Activated B cell treated with CpG ODN at 0.5 μM for 24 hours (primary cell): ENCODE data around the gene TTC33. TPM values are rescaled to one million over a fixed set of nuclear protein-coding genes. Genes with fewer than 3 reads are reported as not detected.

ENCODE experiments used
- ATAC-seq: fragments of 200-7000 bp; cut with Tn5 transposase; one replicate; pipeline ENCODE4 v1.10.0; 2021; ENCODE audit warnings: low read depth, mild to moderate bottlenecking, moderate library complexity
- CTCF ChIA-PET: fragments of 350-600 bp; sonication (Branson Sonifier 250); formaldehyde crosslinking; loops from one replicate; lab custom pipeline; 2021; ENCODE audit warnings: antibody characterized with exemption; lab: Charles Lee
- POLR2A ChIA-PET: fragments of 350-600 bp; sonication (Branson Sonifier 250); formaldehyde crosslinking; loops from one replicate; lab custom pipeline; 2021; ENCODE audit warnings: antibody characterized with exemption; lab: Charles Lee
- DNase-seq: peaks from one replicate; pipeline ENCODE4 v3.0.0; 2022
- H3K27ac Mint-ChIP-seq: one replicate; pipeline ENCODE4 v1.8.0; 2020; ENCODE audit warnings: mixed read lengths
- H3K27me3 Mint-ChIP-seq: one replicate; pipeline ENCODE4 v1.8.0; 2021; ENCODE audit warnings: mixed read lengths
- H3K36me3 Mint-ChIP-seq: one replicate; pipeline ENCODE4 v1.8.0; 2021; ENCODE audit warnings: low read depth, mixed read lengths
- H3K4me1 Mint-ChIP-seq: one replicate; pipeline ENCODE4 v1.8.0; 2021; ENCODE audit warnings: mixed read lengths
- H3K4me3 Mint-ChIP-seq: one replicate; pipeline ENCODE4 v1.8.0; 2020; ENCODE audit warnings: mild to moderate bottlenecking, mixed read lengths
- H3K9me3 Mint-ChIP-seq: one replicate; pipeline ENCODE4 v1.8.0; 2020; ENCODE audit warnings: mixed read lengths
- intact Hi-C: fragments of 100-400 bp; cut with micrococcal nuclease; formaldehyde crosslinking; loops from one replicate; pipeline ENCODE4 v1.15.1; 2024
- total RNA-seq: library from RNA; stranded (reverse); gene quantifications from 2 replicates; pipeline ENCODE4 v1.2.3, GENCODE V29; 2022
- TF ChIP-seq, protein P1 (sequence below): fragments of 200-600 bp; IDR thresholded peaks from one replicate; pipeline ENCODE4 v1.8.0; 2022; ENCODE audit warnings: antibody characterized with exemption, mild to moderate bottlenecking

Gene TTC33
- total RNA-seq, 1 donor from 2014 or later: 9.2 TPM

DNA sequence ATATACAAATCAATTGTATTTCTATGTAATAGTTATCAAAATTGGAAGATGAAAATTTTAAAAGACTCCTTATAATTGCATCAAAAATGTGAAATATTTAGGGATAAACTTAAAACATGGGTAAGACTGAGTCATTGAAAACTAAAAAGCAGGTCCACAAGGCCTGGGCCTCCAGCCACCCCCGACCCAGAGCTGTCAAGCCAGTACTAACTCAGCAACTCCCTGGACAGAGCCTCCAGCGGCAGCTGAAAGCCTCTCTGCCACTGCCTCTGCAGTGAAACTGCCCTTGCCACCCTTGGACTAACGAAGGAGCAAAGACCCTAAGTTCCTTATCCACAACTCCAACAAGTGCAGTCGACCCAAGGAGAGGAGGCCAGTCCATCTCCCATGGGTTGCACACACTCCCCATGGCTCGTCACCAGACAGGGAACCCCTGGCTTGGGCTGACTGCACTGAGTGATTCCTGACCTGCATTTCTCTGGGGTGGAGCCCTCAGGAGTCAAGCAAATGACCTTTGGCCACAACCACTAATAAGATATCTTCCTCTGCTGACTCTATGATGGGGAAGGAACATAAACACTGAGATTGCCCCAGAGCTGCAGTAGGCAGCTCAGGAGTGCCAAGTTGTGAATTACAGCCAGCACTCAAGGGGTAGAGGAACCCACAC, 55.5 kb downstream of the TTC33 start:
- Mint-ChIP-seq H3K4me3 (no peak overlapping the region), H3K36me3 (peaks cover 66% of the 10 kb centered on the region), H3K4me1 (no peaks in the 10 kb centered on the region), H3K27ac (peak overlapping the region; percentile 15), H3K27me3 (no peaks in the 10 kb centered on the region), H3K9me3 (peaks cover 25% of the 10 kb centered on the region)
- intact Hi-C loops: no loop called here
- DNase-seq (no peak), ATAC-seq (no peak)
- CTCF ChIA-PET: no interaction called here
- POLR2A ChIA-PET: no interaction called here
- TF ChIP-seq, protein P1, sequence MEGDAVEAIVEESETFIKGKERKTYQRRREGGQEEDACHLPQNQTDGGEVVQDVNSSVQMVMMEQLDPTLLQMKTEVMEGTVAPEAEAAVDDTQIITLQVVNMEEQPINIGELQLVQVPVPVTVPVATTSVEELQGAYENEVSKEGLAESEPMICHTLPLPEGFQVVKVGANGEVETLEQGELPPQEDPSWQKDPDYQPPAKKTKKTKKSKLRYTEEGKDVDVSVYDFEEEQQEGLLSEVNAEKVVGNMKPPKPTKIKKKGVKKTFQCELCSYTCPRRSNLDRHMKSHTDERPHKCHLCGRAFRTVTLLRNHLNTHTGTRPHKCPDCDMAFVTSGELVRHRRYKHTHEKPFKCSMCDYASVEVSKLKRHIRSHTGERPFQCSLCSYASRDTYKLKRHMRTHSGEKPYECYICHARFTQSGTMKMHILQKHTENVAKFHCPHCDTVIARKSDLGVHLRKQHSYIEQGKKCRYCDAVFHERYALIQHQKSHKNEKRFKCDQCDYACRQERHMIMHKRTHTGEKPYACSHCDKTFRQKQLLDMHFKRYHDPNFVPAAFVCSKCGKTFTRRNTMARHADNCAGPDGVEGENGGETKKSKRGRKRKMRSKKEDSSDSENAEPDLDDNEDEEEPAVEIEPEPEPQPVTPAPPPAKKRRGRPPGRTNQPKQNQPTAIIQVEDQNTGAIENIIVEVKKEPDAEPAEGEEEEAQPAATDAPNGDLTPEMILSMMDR: no peak

DNA sequence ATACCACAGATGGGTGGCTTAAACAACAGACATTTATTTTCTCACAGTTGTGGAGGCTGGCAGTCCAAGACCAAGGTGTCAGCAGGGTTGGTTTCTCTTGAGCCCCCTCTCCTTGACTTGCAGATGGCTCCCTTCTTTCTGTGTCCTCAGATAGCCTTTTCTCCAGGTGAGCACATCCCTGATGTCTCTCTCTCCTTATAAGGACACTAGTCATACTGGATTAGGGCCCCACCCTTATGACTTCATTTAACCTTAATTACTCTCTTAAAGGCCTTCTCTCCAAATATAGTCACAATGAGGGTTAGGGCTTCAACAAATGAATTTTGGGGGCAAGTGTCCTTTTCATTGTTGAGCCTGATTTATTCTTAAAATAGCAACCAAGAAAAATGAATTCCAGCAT, 61.3 kb downstream of the TTC33 start:
- peaks cover 58% of the 10 kb centered on the region for H3K36me3 Mint-ChIP-seq
- no peak for DNase-seq
- intact Hi-C loops: no loop called here
- H3K9me3 Mint-ChIP-seq: no peaks in the 10 kb centered on the region
- ChIA-PET POLR2A (no interaction called here), CTCF (no interaction called here)
- TF ChIP-seq, protein P1: no peak
- H3K4me1 Mint-ChIP-seq: peaks cover 13% of the 10 kb centered on the region
- ATAC-seq: no peak
- H3K4me3 Mint-ChIP-seq: no peak overlapping the region
- H3K27ac Mint-ChIP-seq: no peak overlapping the region
- H3K27me3 Mint-ChIP-seq: no peaks in the 10 kb centered on the region

DNA sequence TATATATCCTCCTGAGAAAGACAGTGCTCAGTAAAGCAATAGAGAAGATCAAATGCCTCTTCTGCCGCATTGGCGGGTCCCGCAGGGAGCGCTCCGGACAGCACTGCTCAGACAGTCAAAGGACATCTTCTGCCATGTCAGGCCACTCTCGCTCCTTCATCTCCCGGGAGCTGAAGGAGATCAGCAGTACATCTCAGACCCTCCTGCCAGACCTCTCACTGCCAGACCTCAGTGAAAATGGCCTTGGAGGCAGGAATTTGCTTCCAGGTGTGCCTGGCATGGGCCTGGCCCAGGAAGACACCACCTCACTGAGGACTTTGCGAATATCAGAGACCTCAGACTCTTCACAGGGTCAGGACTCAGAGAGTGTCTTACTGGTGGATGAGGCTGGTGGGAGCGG, 63.9 kb downstream of the TTC33 start:
- TF ChIP-seq, protein P1: no peak
- Mint-ChIP-seq H3K4me3 (no peak overlapping the region), H3K4me1 (peaks cover 36% of the 10 kb centered on the region), H3K27ac (no peak overlapping the region), H3K9me3 (no peaks in the 10 kb centered on the region), H3K36me3 (peaks cover 66% of the 10 kb centered on the region), H3K27me3 (no peaks in the 10 kb centered on the region)
- POLR2A ChIA-PET: interaction anchor here (2.9 kb wide), 1 partner anchor 11 kb away, joined by 10 read pairs; the partner anchor contains the start of gene PTGER4
- DNase-seq (no peak), ATAC-seq (no peak)
- intact Hi-C loops: no loop called here
- CTCF ChIA-PET: no interaction called here

- intact Hi-C loops: no loop called here
- Mint-ChIP-seq H3K27ac (peak overlapping the region; percentile 46), H3K4me3 (no peak overlapping the region), H3K27me3 (no peaks in the 10 kb centered on the region), H3K9me3 (no peaks in the 10 kb centered on the region), H3K4me1 (peaks cover 53% of the 10 kb centered on the region), H3K36me3 (peaks cover 71% of the 10 kb centered on the region)
- TF ChIP-seq, protein P1: no peak
- no peak for DNase-seq
- ATAC-seq: no peak
- ChIA-PET CTCF (interaction anchor here (0.8 to 2.9 kb wide), 5 partner anchors 10 to 974 kb away, joined by 3 to 30 read pairs (median 6); partner anchors contain the start of gene PTGER4), POLR2A (interaction anchor here (2.9 kb wide), 1 partner anchor 10 kb away, joined by 10 read pairs; the partner anchor contains the start of gene PTGER4)
These were observed 65.5 kb downstream of the TTC33 start for GRCh38 chr5:40690267-40690666.

DNA sequence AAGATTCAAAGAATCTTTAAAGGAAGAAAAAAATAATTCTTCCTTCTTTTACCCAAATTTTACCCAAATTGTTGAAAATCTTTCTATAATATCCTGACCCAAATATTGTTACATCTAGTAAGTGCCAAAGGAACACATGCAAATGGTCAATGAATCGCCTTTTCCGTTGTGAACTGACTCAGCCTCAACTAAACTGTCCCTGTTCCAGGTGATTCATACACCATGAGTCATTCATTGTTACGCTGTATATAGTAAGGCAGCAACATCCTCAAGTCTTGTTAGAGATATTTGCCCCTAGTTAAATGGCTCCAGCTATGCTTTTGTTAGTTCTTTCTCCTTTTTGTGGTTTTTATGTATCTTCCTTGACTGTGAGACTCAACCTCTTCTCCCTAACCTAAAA, 66.3 kb downstream of the TTC33 start:
- DNase-seq (no peak), ATAC-seq (peak; percentile 68)
- POLR2A ChIA-PET: interaction anchor here (0.6 to 2.9 kb wide), 3 partner anchors 9 to 119 kb away, joined by 3 to 10 read pairs (median 5); partner anchors contain the start of gene PTGER4

More for the DNA sequence above, 66.3 kb downstream of the TTC33 start:
- Mint-ChIP-seq H3K36me3 (peaks cover 74% of the 10 kb centered on the region), H3K4me1 (peaks cover 59% of the 10 kb centered on the region), H3K27me3 (no peaks in the 10 kb centered on the region), H3K4me3 (peak overlapping the region; percentile 56), H3K27ac (peak overlapping the region; percentile 79), H3K9me3 (no peaks in the 10 kb centered on the region)
- CTCF ChIA-PET: interaction anchor here (1.0 to 2.9 kb wide), 7 partner anchors 45 to 741 kb away, joined by 3 to 30 read pairs (median 8); no protein-coding TSS in a partner anchor
- TF ChIP-seq, protein P1: no peak
- intact Hi-C loops: loop anchor here (2.0 kb wide), 3 partner anchors 199 to 465 kb away; no protein-coding TSS in a partner anchor
